ENCODE results near the gene WWOX. TPM values are rescaled to one million over a fixed set of nuclear protein-coding genes. Genes with fewer than 3 reads are reported as not detected.

Gene WWOX
- total RNA-seq, 6 experiments from 2014 or later: 0.46 to 3.4 (median 1.3) TPM

- TF ChIP-seq CTCF (IDR thresholded peaks at IDR 0.05): no peak
- peaks cover 47% of the 10 kb centered on the region for H3K9me3 Mint-ChIP-seq
- H3K27me3 Mint-ChIP-seq (ENCODE audit: insufficient read depth): no peaks in the 10 kb centered on the region; the same call in 1 of the 2 replicates
- H3K27ac Mint-ChIP-seq: no peak overlapping the region
- no peak overlapping the region for H3K4me3 Mint-ChIP-seq
- no peak for DNase-seq
- H3K4me1 Mint-ChIP-seq (ENCODE audit: low read depth): no peaks in the 10 kb centered on the region
- no peaks in the 10 kb centered on the region for H3K36me3 Mint-ChIP-seq (ENCODE audit: low read depth)
Observed at GRCh38 chr16:79069633-79070032, 970.2 kb downstream of the WWOX start.

GRCh38 chr16:79071424-79071823, 972.0 kb downstream of the WWOX start:
- Mint-ChIP-seq H3K9me3 (peaks cover 31% of the 10 kb centered on the region), H3K4me1 (ENCODE audit: low read depth) (no peaks in the 10 kb centered on the region), H3K27ac (no peak overlapping the region), H3K27me3 (ENCODE audit: insufficient read depth) (no peaks in the 10 kb centered on the region; the same call in 1 of the 2 replicates), H3K36me3 (ENCODE audit: low read depth) (no peaks in the 10 kb centered on the region), H3K4me3 (no peak overlapping the region)
- no peak for TF ChIP-seq CTCF (IDR thresholded peaks at IDR 0.05)
- no peak for DNase-seq

- H3K36me3 Mint-ChIP-seq (ENCODE audit: low read depth): no peaks in the 10 kb centered on the region
- no peaks in the 10 kb centered on the region for H3K4me1 Mint-ChIP-seq (ENCODE audit: low read depth)
- H3K9me3 Mint-ChIP-seq: peaks cover 26% of the 10 kb centered on the region
- H3K27ac Mint-ChIP-seq: no peak overlapping the region
- TF ChIP-seq CTCF (IDR thresholded peaks at IDR 0.05): no peak
- H3K27me3 Mint-ChIP-seq (ENCODE audit: insufficient read depth): no peaks in the 10 kb centered on the region; the same call in 1 of the 2 replicates
- DNase-seq: no peak
- H3K4me3 Mint-ChIP-seq: no peak overlapping the region
Observed at GRCh38 chr16:79072517-79072916, 973.1 kb downstream of the WWOX start.

GRCh38 chr16:79073566-79073965, 974.1 kb downstream of the WWOX start:
- TF ChIP-seq CTCF (IDR thresholded peaks at IDR 0.05): no peak
- DNase-seq: no peak
- no peaks in the 10 kb centered on the region for H3K36me3 Mint-ChIP-seq (ENCODE audit: low read depth)
- H3K4me3 Mint-ChIP-seq: no peak overlapping the region
- no peak overlapping the region for H3K27ac Mint-ChIP-seq
- peaks cover 26% of the 10 kb centered on the region for H3K9me3 Mint-ChIP-seq
- no peaks in the 10 kb centered on the region; the same call in 1 of the 2 replicates for H3K27me3 Mint-ChIP-seq (ENCODE audit: insufficient read depth)
- H3K4me1 Mint-ChIP-seq (ENCODE audit: low read depth): no peaks in the 10 kb centered on the region

GRCh38 chr16:79074541-79074940, 975.1 kb downstream of the WWOX start:
- Mint-ChIP-seq H3K27me3 (ENCODE audit: insufficient read depth) (no peaks in the 10 kb centered on the region; the same call in 1 of the 2 replicates), H3K4me3 (no peak overlapping the region), H3K36me3 (ENCODE audit: low read depth) (0 out of 2 replicates have a peak, but pooled peaks cover 1% of the 10 kb centered on the region), H3K9me3 (peaks cover 32% of the 10 kb centered on the region), H3K27ac (no peak overlapping the region), H3K4me1 (ENCODE audit: low read depth) (no peaks in the 10 kb centered on the region)
- no peak for TF ChIP-seq CTCF (IDR thresholded peaks at IDR 0.05)
- no peak for DNase-seq

GRCh38 chr16:79074951-79075350, 975.5 kb downstream of the WWOX start:
- Mint-ChIP-seq H3K27me3 (ENCODE audit: insufficient read depth) (no peaks in the 10 kb centered on the region; the same call in 1 of the 2 replicates), H3K27ac (no peak overlapping the region), H3K36me3 (ENCODE audit: low read depth) (0 out of 2 replicates have a peak, but pooled peaks cover 4% of the 10 kb centered on the region), H3K9me3 (peaks cover 36% of the 10 kb centered on the region), H3K4me3 (no peak overlapping the region), H3K4me1 (ENCODE audit: low read depth) (no peaks in the 10 kb centered on the region)
- no peak for TF ChIP-seq CTCF (IDR thresholded peaks at IDR 0.05)
- no peak for DNase-seq
